Kidney capillary endothelial cell (primary cell): Measurements from ENCODE around the gene LHFPL3.
"Not testable (repeated sequence)": the region's sequence is repeated elsewhere in the genome, so short reads cannot be mapped to it uniquely, and the experiment has no call there.

Experiments used
- DNase-seq: peaks from one replicate; pipeline ENCODE4 v3.0.0-alpha.2; 2018; ENCODE audit warnings: low spot score

Gene LHFPL3

DNA sequence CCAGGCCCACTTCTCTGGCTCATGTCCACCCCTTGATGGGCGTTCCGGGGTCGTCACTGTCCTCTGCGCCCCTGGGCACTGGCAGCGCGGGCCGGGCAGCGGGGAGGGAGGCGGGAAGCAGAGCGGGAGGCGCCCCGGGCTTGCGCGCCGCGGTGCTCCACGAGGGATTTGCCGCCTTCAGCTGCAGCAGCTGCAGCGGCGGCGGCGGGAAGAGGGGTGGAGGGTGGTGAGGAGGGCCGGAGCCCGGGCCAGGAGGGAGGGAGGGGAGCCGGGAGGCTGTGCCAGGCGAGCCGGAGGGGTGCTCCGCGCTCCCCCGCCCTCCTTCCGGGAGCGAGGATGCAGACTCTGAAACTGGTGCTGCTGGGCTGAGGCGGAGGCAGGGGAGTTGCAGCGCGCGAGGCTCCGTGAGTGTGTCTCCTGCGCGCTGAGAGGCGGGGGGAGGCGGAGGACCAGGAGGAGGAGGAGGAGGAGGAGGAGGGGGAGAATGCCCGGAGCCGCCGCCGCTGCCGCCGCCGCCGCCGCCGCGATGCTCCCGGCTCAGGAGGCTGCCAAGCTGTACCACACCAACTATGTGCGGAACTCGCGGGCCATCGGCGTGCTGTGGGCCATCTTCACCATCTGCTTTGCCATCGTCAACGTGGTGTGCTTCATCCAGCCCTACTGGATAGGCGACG lies at the start of gene LHFPL3:
Gene LHFPL3, plus strand, starts transcription at position 308 of the 674 bp plus-strand sequence.
- no peak for DNase-seq

DNA sequence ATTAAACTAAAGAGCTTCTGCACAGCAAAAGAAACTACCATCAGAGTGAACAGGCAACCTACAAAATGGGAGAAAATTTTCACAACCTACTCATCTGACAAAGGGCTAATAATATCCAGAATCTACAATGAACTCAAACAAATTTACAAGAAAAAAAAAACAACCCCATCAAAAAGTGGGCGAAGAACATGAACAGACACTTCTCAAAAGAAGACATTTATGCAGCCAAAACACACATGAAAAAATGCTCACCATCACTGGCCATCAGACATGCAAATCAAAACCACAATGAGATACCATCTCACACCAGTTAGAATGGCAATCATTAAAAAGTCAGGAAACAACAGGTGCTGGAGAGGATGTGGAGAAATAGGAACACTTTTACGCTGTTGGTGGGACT lies 46.7 kb upstream of the LHFPL3 start:
- not testable (repeated sequence) for DNase-seq

DNA sequence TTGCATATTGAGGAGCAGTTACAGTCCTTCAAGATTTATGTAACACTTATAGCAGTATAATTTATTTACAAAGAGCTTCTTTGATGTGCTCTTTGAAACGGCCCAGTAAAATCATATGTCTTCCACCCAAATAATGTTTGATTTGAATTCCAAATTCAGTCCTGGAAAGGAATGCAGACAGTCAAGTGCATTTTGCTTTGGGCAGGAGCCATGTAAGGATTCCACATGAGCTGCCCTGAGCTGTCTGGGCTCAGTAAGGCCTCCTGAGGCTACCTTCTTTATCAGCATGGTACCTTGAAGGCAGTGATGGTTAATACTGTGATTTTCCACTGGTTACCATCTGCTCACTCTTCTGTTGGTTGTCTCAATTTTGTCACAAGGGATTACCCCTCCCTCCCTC lies 41.6 kb upstream of the LHFPL3 start:
- DNase-seq: no peak

DNA sequence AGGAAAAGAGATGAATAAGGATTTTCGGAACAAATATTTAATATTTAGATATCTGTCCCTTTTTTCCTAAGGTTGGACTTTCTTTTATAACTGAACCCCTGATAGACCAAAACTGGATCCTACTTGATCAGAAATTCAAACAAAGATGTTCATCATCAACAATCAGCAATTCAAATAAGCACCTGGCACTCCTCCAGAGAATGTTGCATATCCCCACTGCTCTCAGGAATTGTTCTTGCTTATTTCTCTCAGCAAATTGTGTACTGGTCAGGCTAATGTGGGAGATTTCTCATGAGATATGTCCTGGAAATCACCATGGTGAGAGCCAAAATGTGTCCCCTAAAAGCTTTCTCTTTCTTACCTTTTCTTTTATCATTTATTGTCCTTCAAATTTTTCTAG lies 40.3 kb upstream of the LHFPL3 start:
- DNase-seq: no peak

DNA sequence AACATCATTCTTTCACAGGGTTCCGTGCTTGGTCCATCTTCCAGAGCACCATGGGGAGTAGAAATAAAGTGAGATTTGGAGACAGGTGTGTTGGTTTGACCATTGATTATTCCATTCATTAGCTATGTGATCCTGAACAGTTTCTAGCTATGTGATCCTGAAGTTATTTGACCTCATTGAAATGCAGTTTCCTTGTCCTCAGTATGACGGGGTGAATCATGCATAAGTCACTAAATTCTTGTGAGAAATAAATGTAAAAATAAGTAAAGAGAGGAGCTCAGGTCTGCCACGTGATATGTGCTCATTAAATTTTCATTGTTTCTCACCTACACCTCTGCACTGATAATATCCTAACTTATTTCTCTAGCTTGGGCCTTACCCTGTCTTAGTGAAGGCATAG lies 34.1 kb upstream of the LHFPL3 start:
- DNase-seq: no peak

DNA sequence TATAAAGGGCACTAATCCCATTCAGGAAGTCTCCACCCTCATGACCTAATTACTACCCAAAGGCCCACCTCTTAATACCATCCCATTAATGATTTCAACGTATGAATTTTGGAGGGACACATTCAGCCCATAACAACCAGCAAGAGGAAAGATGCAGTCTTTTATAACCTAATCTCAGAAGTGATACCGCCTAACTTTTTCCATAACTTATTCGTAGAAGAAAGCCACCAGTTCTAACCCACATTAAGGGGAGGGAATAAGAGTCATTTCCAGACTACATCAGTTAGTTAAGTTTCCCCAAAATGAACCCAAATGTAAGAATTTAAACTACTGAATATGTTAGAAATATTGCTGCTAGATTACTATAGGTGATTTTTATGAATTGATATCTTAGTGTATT lies 32.1 kb upstream of the LHFPL3 start:
- no peak for DNase-seq

DNA sequence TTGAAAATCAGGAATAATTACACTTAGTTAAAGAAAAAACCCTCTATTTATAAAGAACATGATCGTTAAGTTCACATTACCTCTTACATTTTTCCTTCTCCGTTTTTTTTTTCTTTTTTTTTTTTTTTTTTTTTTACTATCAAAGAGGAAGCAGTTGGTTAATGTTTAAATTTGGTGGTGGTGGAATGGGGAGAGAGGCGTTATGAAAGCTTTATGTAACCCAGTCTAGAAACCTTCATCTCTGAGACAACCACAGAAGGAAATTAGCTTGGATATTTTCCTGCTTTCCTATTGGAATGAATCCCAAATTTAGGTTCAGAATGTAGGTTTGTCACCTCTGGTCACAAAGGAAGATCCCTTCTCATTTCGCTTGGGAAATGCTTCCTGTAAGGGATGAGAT lies 31.5 kb upstream of the LHFPL3 start:
- no peak for DNase-seq

DNA sequence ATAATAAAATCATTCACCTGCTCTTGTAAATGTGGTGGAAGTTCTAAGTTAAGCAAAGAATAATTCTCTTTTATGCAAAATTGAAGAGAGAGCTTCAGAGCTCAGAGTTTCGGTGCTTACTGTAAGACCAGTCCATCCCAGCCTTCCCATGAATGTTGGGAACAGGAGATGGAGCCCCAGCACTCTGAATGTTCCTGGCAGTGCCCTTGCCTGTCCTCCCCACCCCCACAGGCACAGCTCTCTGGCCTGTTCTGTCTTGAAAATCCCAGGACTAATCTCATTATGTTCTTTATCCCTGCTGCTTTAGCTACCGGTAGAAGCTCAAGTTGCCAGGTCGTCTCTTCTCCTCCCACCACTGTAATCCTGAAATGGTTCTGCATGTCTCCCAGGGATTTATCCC lies 29.1 kb upstream of the LHFPL3 start:
- no peak for DNase-seq

DNA sequence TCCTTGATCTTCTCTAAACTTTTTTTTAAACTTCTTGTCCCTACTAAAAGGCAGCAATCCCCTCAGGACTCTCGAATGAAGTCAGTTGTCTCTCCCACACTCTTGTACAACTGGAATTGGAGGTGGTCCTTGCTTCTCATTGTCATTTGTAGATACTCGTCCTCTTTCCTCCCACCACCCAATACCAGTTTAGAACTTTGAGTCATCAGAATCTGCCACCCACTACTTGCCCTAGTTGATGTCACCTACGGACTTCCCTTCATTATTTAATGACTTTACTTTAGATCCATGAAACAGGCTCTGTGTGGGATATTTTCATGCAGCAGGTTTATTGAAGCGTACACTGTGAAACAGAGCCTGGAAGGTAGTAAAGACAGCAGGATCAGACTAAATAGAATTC lies 28.6 kb upstream of the LHFPL3 start:
- DNase-seq: no peak

DNA sequence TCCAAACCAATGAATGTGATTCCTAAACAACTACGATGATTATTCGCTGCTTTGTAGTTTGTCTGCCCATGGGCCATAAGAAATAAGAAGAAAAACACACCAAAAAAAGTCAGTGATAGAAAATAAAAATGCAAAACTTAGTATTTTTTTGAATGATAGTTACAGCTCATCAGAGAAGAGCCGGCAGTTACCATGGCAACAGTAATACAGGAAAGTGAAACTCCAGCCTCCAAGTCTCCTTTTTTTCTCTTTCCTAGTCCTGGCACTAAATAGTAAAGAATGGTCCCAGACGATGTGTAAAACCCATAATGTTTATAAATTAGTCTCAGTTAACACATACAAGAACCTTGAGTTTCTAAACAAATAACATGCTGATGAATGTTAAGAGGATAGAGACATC lies 21.6 kb upstream of the LHFPL3 start:
- no peak for DNase-seq

DNA sequence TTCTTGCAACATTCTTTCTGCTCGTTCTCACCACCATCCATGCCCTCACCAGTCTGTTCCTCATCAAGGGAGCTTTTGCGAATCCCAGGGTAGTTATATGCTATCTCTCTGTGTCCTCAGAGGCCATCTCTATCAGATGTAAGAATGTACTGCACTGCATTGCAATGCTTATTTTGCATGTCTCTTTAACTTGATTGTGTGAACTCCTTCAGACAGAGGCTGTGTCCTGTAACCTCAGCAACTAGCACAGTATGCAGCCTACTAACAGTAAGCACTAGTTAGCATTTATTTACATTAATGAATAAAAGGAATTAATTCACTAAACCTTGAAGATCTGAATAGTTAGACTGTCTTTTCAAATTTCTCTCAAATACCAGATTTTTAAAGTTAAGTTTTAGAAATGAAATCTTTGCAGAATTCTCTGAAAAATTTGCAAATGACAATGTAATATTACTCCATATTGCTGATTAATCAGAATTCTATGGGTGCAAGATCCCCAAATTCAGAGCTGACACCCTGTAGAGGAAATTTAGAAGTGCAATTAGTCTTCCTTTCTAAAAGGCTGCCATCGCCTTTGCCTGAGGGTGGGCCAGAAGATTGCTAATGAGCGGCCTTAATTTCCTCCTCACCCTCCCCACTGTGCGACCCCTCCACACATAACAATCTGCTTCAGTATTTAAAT lies 10.3 kb upstream of the LHFPL3 start:
- DNase-seq: no peak

DNA sequence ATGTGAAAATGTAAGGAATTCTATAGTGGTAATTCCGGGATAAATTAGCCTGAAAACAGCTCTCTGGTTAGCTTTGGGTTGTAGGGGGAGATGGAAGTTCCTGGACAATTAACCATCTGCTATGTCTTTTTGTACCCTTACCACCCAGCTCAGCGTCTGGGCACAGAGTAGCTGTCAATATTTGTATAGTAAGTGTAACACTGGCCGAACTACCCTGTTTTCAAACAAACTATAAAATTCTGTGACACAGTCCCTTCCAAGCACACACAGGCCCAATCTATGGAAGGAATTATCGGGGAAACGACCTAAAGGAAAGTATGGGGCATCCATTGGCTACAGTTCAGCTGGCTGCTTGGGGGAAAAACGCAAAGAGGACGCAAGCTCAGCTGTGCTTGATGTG lies 869 bp upstream of the LHFPL3 start:
- DNase-seq: no peak

DNA sequence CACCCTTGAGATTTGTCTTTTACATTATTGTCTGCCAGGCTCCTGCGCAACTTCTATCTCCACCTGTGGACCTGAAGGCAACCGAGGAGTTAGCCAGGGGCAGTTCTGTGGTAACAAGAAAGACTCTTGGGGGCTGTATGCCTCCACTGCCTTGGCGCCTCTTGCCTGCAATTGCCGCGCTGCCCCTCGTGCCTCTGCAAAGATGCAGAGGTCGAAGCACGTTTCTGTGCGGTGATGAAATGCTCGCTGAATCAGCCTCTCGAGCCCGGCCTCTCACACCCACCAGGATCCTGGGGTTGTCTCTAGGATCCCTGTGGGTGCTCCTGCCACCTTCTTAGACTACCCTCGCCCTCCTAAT lies 486 bp upstream of the LHFPL3 start:
- DNase-seq: no peak

DNA sequence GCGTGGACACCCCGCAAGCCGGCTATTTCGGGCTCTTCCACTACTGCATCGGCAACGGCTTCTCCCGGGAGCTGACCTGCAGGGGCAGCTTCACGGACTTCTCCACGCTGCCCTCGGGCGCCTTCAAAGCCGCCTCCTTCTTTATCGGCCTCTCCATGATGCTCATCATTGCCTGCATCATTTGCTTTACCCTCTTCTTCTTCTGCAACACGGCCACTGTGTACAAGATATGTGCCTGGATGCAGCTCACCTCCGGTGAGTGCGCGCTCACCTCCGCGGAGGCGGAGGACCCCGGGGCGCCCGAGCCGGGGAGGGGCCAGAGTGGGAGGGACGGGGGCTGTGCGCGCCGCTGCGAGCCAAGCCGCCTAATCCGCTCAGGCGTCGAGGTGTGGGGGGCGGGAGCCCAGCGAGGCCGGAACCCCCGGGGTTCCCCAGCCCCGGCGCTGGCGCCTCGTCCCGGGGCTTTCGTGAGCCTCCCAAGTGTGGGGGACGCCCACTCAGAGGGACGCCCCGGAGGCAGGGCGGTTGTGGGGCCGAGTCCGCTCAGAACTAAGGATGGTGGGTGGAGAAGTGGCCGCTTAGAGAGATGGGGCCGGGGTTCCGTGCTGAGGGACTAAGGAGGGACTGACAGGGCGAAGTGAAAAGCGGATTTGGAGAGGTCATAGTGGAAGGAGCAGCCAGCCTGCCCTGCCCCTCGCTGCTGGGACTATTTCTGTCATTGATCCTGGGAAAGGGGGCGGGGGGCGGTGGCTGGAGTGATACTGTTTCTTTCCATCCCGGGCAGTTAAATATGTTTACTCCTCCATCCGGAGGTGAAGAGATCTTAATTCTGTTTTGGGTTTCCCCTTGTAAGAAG lies 795 bp downstream of the LHFPL3 start:
- no peak for DNase-seq

DNA sequence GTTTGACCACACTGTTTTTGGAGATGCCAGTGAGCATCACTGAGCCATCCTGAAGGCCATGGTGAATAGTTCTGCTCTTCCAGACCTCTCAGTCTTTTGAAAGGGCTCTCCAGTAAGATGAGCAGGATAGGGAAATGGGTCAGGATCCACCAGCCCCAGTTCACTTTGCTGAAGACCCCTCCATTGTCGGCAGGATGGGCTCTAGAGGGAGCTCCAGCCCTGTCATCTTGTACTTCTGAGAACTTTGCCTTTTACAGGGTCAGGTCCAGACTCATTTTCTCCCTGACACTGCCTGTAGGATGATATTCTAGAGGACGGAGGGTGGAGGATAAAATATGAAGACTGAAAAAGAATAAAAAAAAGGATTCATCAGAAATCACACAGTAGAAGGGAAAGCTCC lies 13.1 kb downstream of the LHFPL3 start:
- DNase-seq: no peak

DNA sequence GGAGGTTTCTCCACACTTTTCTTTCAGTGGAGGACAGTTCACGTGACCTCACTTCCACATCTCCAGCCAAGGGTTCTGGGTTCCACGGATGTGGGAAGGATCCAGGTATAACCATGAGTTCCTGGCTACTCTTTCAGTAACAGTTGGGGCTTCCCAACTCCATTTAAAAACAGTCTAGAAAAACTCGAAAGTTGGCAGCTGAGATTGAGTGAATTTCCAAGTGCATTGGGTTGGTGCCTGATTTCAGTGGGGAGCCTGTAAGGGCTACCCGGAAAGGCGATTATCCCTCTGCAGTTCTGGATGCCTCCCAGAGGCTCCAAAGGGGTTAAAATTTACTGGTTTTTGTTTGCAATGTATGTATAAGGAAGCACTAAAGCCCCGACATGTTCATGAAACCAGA lies 24.3 kb downstream of the LHFPL3 start:
- DNase-seq: no peak

DNA sequence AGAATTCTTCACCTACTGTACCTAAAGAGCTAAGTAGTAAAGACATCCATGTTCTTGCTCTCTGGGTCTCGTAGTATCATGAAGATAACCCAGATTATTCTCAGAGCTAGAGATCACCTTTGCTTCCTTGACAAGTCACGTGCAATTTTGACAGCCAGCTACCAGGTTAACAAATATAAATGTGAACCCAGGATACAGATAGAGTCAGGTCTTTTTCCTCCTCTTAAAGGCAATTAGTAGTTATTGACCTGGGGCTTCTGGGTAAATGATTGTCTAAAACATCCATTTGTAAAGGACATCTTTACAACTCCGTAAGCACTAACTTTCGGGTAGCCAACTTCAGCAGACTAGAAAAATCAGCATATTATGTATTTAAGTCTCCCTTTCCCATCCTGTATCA lies 28.8 kb downstream of the LHFPL3 start:
- no peak for DNase-seq

DNA sequence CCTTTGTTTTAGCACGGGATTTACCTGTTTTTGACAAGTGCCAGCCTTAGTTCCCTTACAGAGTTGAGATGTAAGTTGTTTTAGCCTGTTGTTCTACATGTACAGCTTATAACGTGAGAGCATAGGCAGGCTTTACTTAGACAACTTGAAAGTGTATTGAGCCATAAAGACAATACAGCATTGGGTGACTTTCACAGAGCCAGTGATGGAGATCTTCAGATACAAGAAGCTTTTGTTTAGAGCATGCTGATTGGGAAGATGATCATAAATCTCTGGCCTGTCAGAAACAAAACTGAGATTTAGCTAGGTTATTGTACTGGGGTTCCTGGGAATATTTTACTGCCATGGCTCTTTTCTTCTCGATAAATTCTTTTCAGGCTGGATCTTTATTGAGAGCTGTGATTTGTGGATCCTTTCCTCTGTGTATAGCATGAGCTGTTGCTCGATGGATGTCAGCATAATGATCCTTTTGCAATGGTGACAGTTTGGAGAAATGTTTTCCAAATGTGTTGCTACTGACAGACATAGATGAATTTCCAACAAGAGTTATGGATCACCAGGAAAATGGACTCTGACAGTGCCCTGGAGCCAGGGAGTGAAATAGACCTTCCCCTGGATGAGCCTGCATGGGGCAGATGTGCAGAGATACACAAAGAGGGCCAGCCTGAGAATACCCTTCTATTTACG lies 30.2 kb downstream of the LHFPL3 start:
- DNase-seq: no peak

DNA sequence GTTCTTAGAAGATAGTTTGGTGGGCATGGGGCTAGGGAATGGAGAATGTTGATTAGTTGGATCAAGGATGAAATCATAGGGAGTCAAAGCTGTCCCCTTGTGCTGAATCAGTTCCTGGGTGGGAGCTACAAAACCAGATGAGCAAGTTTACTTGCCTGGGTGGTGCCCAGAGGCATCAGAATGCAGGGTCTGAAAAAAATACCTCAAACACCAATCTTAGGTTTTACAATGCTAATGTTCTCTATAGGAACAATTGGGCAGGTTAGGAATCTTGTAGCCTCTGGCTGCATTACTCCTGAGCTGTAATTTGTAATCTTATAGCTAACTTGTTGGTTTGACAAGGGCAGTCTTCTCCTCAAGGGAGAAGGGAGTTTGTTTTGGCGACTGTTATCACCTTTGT lies 34.4 kb downstream of the LHFPL3 start:
- DNase-seq: no peak

DNA sequence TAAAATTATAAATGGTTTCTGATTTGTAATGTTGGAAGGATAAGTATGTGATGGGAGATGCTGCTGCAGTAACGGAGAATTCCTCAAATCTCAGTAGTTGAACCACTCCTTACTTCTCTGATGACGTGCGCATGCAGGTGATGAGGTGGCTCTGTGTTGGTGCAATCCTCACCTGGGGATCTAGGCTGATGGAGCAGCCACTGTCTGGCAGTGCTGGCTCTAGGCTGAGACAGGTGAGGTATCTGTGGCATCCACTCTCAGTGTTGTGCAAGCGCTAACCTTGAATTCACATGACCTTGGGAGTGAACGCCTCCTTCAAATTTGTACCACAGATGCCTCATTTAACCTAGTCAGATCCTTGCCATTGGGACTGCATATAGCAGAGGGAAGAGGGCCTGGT lies 35.0 kb downstream of the LHFPL3 start:
- DNase-seq: no peak

DNA sequence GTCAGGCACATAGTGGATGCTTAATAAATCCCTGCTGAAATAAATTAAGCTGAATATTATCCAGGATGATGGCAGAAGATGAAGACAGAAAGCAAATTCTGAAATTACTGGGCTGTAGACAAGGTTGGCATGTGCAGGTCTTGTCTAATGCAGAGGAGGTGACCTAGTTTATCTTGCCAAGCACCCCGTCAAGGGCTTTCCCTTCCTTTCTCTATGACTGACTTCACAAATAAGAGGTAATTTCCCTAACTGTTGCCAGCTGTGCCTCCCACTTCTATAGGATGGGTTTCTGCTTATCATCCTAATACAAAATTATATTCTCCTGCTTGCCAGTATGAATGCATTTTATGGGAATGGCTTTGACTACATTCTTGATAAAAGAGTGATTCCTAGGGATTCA lies 38.0 kb downstream of the LHFPL3 start:
- DNase-seq: no peak

DNA sequence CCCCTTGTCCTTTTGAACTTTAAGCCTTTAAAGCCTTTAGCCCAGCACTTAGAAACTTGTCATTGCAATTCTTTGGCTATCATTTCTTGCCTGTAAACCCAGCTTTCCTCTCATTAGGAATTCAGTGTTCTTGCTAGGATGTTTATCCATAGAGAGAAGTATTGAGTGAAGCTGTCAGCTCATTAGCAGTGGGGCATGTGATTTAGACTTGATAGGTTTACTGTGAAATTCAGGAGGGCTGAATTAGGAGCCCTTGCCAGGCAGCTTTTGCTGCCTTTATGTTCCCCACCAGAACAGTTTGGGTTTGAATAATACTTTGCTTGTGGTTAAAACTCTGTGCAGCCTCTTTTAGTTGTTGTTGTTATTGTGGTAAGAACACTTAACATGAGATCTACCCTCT lies 39.5 kb downstream of the LHFPL3 start:
- no peak for DNase-seq
